C4-2B (cell line): ENCODE results near the gene KCNQ1.

Experiments
- H3K27ac ChIP-seq: fragments of 450-650 bp; 2 replicates; pipeline ENCODE4 v1.5.1; 2017
- ZFX ChIP-seq: fragments of 450-650 bp; IDR thresholded peaks from 2 replicates; pipeline ENCODE4 v1.6.1; 2017
- TF ChIP-seq, protein P1 (sequence below): fragments of 450-650 bp; conservative IDR thresholded peaks from 2 replicates; pipeline ENCODE4 v1.5.1; 2017; ENCODE audit warnings: mild to moderate bottlenecking

Gene KCNQ1

DNA sequence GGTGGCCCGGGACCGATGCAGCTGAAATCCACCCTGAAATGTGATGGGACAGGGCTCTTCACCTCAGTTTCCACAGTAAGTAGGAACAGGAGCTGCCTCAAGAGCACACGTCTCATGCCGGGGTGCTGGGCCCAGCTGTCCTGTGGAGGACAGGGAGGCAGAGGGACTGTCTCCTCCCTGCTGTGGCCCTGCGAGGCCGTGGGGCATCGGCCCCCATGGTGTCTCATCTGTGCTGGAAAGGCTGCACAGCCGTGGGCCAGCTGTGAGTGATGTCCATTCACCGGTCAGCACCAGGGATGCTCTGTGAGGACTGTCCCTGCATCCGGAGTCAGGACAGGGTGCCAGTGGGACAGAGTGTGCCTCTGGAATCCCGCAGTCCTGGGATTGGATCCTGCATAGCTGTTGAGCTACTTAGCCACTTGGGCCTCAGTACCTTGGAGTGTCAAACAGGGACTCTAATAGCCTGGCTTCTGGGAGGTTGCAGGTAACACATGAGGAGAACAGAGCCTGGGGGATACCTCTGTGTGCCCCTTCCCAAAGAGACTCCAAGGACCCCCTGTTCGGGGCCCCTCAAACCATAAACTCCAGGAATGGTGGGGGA is 17.0 kb upstream of the KCNQ1 start:
- no peak for TF ChIP-seq ZFX
- TF ChIP-seq, protein P1, sequence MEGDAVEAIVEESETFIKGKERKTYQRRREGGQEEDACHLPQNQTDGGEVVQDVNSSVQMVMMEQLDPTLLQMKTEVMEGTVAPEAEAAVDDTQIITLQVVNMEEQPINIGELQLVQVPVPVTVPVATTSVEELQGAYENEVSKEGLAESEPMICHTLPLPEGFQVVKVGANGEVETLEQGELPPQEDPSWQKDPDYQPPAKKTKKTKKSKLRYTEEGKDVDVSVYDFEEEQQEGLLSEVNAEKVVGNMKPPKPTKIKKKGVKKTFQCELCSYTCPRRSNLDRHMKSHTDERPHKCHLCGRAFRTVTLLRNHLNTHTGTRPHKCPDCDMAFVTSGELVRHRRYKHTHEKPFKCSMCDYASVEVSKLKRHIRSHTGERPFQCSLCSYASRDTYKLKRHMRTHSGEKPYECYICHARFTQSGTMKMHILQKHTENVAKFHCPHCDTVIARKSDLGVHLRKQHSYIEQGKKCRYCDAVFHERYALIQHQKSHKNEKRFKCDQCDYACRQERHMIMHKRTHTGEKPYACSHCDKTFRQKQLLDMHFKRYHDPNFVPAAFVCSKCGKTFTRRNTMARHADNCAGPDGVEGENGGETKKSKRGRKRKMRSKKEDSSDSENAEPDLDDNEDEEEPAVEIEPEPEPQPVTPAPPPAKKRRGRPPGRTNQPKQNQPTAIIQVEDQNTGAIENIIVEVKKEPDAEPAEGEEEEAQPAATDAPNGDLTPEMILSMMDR: no peak
- H3K27ac ChIP-seq: no peak overlapping the region

DNA sequence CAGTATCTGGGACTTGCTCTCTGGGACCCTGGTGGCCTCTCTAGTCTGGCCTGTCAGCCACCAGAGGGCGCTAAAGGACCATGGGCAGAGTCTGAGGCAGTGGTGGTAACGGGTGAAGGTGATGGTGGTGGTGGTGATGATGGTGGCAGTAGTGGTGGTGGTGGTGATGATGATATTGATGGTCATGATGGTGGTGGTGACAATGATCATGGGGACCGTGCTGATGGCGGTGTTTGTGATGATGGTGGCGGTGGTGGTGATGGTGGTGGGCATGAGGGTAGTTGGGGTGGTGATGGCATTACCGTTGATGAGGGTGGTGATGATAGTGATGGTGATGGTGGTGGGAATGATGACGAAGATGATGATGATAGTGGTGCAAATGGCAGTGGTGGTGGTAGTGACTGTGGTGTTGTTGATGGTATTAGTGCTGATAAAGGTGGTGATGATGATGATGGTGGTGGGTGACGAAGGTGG is 16.4 kb upstream of the KCNQ1 start:
- TF ChIP-seq, protein P1: peak; percentile 98
- no peak for TF ChIP-seq ZFX
- H3K27ac ChIP-seq: no peak overlapping the region

DNA sequence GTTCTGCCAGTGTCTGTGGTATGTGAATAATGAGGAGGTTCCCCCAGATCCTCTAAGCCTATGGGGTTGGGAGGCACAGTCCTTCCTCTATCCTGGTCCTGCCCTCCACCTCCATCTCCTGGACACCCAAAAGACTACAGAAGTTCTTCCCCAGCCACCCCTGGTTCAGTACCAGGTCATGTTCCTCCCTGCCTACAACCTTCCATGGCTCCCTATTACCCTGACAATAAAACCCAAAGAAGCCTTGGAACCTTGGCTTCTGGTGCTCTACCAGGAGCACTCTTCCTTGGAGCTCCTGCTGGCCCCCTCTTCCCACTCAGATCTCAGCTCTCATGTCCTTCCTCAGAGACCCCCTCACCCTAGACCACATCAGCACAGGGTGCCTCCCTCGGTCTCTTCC is 13.4 kb upstream of the KCNQ1 start:
- no peak overlapping the region for H3K27ac ChIP-seq
- TF ChIP-seq, protein P1: no peak
- TF ChIP-seq ZFX: no peak

DNA sequence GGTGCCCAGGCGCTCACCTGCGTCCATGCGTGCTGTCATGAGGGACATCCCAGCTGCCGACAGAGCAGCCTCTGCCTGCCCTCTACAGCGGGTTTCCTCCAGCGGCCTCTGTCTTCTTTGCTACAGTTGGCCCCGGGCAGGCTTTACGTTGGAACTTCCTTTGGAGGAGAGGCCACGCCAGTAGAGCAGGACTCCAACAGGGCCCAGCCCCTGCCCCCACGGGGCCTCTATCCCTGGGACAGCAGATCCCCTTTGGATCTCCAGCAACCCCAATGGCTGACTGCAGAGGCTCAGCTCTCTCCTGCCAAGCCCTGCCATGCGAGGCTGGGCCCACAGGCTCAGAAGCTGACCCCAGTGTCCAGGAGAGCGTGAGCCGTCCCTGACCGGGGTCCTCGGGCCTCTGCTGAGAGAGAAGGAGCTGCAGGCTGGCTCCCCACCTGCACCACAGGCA is 12.6 kb upstream of the KCNQ1 start:
- TF ChIP-seq, protein P1: no peak
- no peak for TF ChIP-seq ZFX
- no peak overlapping the region for H3K27ac ChIP-seq

DNA sequence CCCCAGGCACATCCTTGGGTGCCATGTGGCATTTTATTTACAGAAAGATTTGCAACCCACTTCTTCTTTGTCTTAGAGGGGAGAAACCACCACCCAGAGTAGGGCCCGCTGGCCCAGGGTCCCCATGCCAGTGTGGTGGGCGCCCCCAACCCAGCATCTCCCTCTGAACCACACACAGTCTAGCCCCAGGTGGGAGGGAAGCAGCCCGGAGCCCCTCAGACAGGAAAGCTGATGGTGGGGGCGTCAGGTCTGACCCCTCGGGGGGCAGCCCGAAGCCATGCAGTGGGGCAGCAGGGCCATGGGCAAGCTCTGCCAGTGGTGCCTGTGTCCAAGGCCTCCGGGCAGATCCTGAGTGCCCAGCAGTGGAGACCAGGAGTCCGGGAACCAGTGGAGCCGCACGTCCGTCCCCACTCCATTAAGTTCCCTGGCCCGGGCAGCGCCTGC is 12.2 kb upstream of the KCNQ1 start:
- TF ChIP-seq, protein P1: no peak
- no peak for TF ChIP-seq ZFX

DNA sequence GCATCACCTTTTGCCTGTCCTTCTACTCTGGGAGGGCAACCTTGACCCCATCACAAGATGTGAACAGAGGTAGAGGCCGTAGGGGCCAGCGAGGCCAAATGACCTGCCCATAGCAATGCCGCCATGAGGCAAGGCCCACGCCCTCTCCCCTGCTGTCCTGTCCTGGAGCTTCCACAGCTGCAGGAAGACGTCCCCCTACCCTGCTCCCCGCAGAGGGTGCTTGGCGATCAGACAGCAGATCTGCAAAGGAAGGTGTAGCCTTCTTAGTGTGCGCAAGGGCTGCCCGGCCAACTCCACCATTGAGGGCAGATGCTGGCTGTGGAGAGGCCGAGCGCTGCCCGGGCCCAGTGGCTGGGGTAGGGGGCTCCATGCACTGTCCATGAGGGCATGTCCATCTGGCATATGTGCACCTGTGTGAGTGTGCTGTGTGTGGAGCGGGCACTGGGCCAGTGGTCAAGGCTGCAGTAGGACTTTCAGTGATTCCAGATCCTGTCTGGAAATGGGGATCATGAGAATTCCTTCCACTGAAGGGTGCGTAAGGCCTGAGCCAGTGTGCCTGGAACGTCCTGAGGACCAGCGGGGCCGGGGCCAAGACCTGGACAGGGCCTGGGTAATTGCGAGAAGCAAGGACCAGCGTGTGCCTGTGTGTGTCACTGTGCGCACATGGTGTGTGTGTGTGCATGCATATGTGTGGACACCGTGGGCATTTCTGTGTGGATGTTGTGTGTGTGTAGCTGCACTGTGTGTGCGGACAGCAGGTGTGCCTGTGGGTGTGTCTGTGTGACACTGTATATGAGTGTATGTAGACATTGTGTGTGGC is 11.5 kb upstream of the KCNQ1 start:
- no peak for TF ChIP-seq ZFX
- TF ChIP-seq, protein P1: no peak
- H3K27ac ChIP-seq: no peak overlapping the region

More for the DNA sequence above, 12.2 kb upstream of the KCNQ1 start:
- H3K27ac ChIP-seq: no peak overlapping the region

DNA sequence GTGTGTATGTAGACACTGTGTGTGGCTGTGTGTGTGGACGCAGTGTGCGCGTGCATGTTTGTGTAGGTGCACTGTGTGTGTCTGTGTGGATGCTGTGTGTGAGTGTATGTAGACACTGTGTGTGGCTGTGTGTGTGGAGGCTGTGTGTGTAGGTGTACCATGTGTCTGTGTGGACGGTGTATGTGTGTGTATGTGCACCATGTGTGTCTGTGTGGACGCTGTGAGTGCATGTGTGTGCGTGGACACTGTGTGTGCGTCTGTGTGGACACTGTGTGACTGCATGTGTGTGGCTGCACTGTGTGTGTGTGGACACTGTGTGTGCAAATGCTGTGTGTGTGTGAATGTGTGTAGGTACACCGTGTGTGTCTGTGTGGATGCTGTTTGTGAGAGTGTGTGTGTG is 10.8 kb upstream of the KCNQ1 start:
- TF ChIP-seq ZFX: no peak
- TF ChIP-seq, protein P1: no peak
- H3K27ac ChIP-seq: no peak overlapping the region
